ENCODE results near the gene B3GNT8.
A peak's percentile ranks its signal among the peaks of the same experiment; 100 is the strongest.
"Not testable (repeated sequence)": the region's sequence is repeated elsewhere in the genome, so short reads cannot be mapped to it uniquely, and the experiment has no call there.

The B3GNT8 gene

GRCh38 chr19:41415154-41415571 lies 12.0 kb downstream of the B3GNT8 start:
- no peak for TF ChIP-seq Cebpa-rat (IDR thresholded peaks at IDR 0.05)
- Histone ChIP-seq H3K27ac (peak overlapping the region; percentile 74), H3K4me2 (peak overlapping the region; percentile 77), H3K4me3 (no peak overlapping the region), H3K27me3 (no peaks in the 10 kb centered on the region), H3K9me3 (no peaks in the 10 kb centered on the region), H3K36me3 (peaks cover 94% of the 10 kb centered on the region), H3K9ac (no peak overlapping the region), H4K20me1 (no peaks in the 10 kb centered on the region), H3K4me1 (peaks cover 58% of the 10 kb centered on the region)

GRCh38 chr19:41414461-41414860 lies 12.7 kb downstream of the B3GNT8 start:
- peak overlapping the region; percentile 77 for H3K4me2 ChIP-seq

GRCh38 chr19:41413947-41414346 lies 13.2 kb downstream of the B3GNT8 start:
- H3K4me3 ChIP-seq = no peak overlapping the region
- no peaks in the 10 kb centered on the region for H3K27me3 ChIP-seq
- H3K27ac ChIP-seq = peak overlapping the region; percentile 74
- H3K4me2 ChIP-seq = peak overlapping the region; percentile 77
- TF ChIP-seq Cebpa-rat (IDR thresholded peaks at IDR 0.05) = no peak
- no peaks in the 10 kb centered on the region for H3K9me3 ChIP-seq
- H3K36me3 ChIP-seq = peaks cover 84% of the 10 kb centered on the region
- H3K9ac ChIP-seq = peak overlapping the region; percentile 9; the same call in 1 of the 2 replicates
- no peaks in the 10 kb centered on the region for H4K20me1 ChIP-seq
- H3K4me1 ChIP-seq = peaks cover 64% of the 10 kb centered on the region

More at GRCh38 chr19:41414461-41414860, 12.7 kb downstream of the B3GNT8 start:
- peaks cover 89% of the 10 kb centered on the region for H3K36me3 ChIP-seq
- H4K20me1 ChIP-seq = no peaks in the 10 kb centered on the region
- no peak for TF ChIP-seq Cebpa-rat (IDR thresholded peaks at IDR 0.05)
- H3K9me3 ChIP-seq = no peaks in the 10 kb centered on the region
- H3K4me1 ChIP-seq = peaks cover 58% of the 10 kb centered on the region
- peak overlapping the region; percentile 74 for H3K27ac ChIP-seq
- no peaks in the 10 kb centered on the region for H3K27me3 ChIP-seq
- H3K9ac ChIP-seq = no peak overlapping the region
- no peak overlapping the region for H3K4me3 ChIP-seq

- Histone ChIP-seq H3K4me2 (peak overlapping the region; percentile 77), H4K20me1 (no peaks in the 10 kb centered on the region; the same call in 1 of the 2 replicates), H3K36me3 (peaks cover 74% of the 10 kb centered on the region), H3K9me3 (no peaks in the 10 kb centered on the region), H3K27me3 (no peaks in the 10 kb centered on the region), H3K27ac (peak overlapping the region; percentile 74), H3K9ac (peak overlapping the region; percentile 9; the same call in 1 of the 2 replicates), H3K4me3 (no peak overlapping the region), H3K4me1 (peaks cover 74% of the 10 kb centered on the region)
- no peak for TF ChIP-seq Cebpa-rat (IDR thresholded peaks at IDR 0.05)
Observed at GRCh38 chr19:41412953-41413352, 14.2 kb downstream of the B3GNT8 start.

DNA sequence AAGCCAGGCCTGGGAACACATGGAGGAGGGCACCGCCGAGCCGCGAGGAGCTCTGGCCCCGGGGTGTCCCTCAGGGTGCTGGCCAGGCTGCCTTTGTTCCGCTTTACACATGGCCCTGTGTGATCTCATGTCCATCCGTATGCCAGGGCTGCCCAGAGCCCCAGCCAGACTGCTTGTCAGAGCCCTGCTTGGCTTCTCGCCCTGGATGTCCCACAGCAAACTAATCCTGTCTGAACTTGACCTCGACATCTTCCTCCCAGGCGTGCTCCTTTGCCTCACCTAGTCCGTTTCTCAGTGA lies 15.3 kb downstream of the B3GNT8 start:
- TF ChIP-seq Cebpa-rat (IDR thresholded peaks at IDR 0.05) = no peak
- Histone ChIP-seq H3K36me3 (peaks cover 70% of the 10 kb centered on the region), H3K27ac (peak overlapping the region; percentile 82; the same call in 1 of the 2 replicates), H3K27me3 (no peaks in the 10 kb centered on the region), H4K20me1 (no peaks in the 10 kb centered on the region; the same call in 1 of the 2 replicates), H3K9ac (peak overlapping the region; percentile 10; the same call in 1 of the 2 replicates), H3K9me3 (no peaks in the 10 kb centered on the region), H3K4me3 (no peak overlapping the region), H3K4me2 (no peak overlapping the region), H3K4me1 (peaks cover 84% of the 10 kb centered on the region)

DNA sequence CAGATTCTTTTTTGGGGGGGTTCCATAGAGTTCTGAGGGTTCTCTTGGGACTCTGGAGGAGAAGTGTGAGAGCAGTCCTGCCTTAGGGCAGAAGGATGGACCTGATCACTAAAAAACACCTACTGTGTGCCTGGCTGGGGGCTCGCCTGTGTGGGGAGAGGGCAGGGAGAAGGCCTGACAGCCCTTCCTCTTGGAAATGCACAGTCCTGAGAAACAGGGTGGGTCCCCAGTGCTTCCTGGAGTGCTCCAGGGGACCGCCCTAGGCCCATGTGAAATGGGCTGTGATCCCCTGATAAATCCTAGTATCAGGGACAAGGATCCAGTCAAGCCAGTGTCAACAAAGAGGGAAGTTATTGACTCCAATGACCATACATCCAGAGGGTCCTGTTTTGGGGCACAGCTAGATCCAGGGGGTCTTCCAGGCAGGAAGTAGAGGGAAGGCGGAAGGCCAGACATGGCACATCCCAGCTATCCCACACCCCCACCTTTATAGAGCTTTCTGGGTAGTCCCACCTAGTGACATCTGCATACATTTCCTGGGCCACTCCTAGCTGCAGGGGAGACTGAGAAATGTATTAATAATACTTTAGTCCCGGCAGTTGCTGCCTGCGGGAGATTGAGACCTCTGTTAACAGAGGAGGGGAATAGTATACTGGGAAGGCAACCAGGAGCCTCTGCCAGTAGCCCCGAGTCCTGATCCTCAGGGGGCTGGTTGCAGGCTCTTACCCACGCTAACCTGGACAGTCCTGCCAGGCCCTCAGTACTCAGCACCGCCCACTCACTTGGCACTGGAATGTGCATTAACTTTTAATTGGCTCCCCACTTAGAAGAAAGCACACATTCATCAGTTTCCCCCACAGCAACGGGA lies 15.8 kb downstream of the B3GNT8 start:
- Histone ChIP-seq H3K4me3 (no peak overlapping the region), H3K4me1 (peaks cover 86% of the 10 kb centered on the region), H3K27me3 (no peaks in the 10 kb centered on the region), H3K9me3 (no peaks in the 10 kb centered on the region), H3K36me3 (peaks cover 64% of the 10 kb centered on the region), H4K20me1 (no peaks in the 10 kb centered on the region; the same call in 1 of the 2 replicates), H3K4me2 (peak overlapping the region; percentile 61), H3K9ac (peak overlapping the region; percentile 10; the same call in 1 of the 2 replicates), H3K27ac (peak overlapping the region; percentile 82; the same call in 1 of the 2 replicates)
- no peak for TF ChIP-seq Cebpa-rat (IDR thresholded peaks at IDR 0.05)

DNA sequence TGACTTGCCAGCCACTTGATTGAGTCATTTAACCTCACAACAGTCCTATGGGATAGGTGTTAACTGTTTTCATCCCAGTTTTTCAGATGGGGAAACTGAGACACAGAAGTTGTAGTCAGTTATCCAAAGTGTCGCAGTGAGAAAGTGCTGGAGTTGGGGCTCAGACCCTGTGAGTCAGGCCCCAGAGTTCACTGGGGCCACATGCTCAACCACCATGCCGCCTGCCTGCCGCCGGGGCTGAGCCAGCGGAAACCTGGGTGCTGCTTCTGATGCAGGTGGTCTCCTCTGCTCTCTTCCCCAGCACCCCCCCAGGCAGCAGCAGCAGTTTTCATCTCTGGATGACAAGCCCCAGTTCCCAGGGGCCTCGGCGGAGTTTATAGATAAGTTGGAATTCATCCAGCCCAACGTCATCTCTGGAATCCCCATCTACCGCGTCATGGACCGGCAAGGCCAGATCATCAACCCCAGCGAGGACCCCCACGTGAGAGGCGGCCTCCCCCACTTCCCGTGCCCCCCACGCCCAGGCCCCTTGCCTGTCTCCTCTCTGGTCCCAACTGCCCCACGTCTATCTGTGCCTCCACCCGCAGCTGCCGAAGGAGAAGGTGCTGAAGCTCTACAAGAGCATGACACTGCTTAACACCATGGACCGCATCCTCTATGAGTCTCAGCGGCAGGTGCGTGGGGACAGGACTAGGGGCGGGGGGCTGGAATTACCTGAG lies 16.7 kb downstream of the B3GNT8 start:
- peak overlapping the region; percentile 61 for H3K4me2 ChIP-seq
- TF ChIP-seq Cebpa-rat (IDR thresholded peaks at IDR 0.05) = no peak
- H3K36me3 ChIP-seq = peaks cover 67% of the 10 kb centered on the region
- peaks cover 6% of the 10 kb centered on the region; the same call in 1 of the 2 replicates for H4K20me1 ChIP-seq
- H3K4me1 ChIP-seq = peaks cover 86% of the 10 kb centered on the region
- peak overlapping the region; percentile 53; the same call in 1 of the 2 replicates for H3K9ac ChIP-seq
- peak overlapping the region; percentile 82 for H3K27ac ChIP-seq
- H3K27me3 ChIP-seq = no peaks in the 10 kb centered on the region
- 0 out of 2 replicates have a peak overlapping the region, but pooled peaks have one; percentile 28 for H3K4me3 ChIP-seq
- H3K9me3 ChIP-seq = no peaks in the 10 kb centered on the region

GRCh38 chr19:41409288-41409687 lies 17.9 kb downstream of the B3GNT8 start:
- H3K9me3 ChIP-seq = no peaks in the 10 kb centered on the region
- peak overlapping the region; percentile 61 for H3K4me2 ChIP-seq
- H3K4me3 ChIP-seq = no peak overlapping the region
- peak overlapping the region; percentile 53; the same call in 1 of the 2 replicates for H3K9ac ChIP-seq
- peaks cover 64% of the 10 kb centered on the region for H3K36me3 ChIP-seq
- no peaks in the 10 kb centered on the region for H3K27me3 ChIP-seq
- TF ChIP-seq Cebpa-rat (IDR thresholded peaks at IDR 0.05) = no peak
- peaks cover 13% of the 10 kb centered on the region; the same call in 1 of the 2 replicates for H4K20me1 ChIP-seq
- H3K27ac ChIP-seq = peak overlapping the region; percentile 82
- H3K4me1 ChIP-seq = peaks cover 74% of the 10 kb centered on the region

- H3K36me3 ChIP-seq = peaks cover 62% of the 10 kb centered on the region
- H3K4me1 ChIP-seq = peaks cover 70% of the 10 kb centered on the region
- not testable (repeated sequence) for H3K27me3 ChIP-seq, H3K9me3 ChIP-seq, H3K9ac ChIP-seq, H3K4me3 ChIP-seq
- peak overlapping the region; percentile 61 for H3K4me2 ChIP-seq
- peaks cover 15% of the 10 kb centered on the region; the same call in 1 of the 2 replicates for H4K20me1 ChIP-seq
- peak overlapping the region; percentile 82 for H3K27ac ChIP-seq
Observed at GRCh38 chr19:41408846-41409245, 18.3 kb downstream of the B3GNT8 start.

Measured in BLaER1 (cell line).